Measurements from ENCODE around the gene PTH1R. TPM values are rescaled to one million over a fixed set of nuclear protein-coding genes. Genes with fewer than 3 reads are reported as not detected.

The PTH1R gene
- total RNA-seq, 2 donors from 2014 or later: 0.69 to 4.8 TPM

GRCh38 chr3:46914849-46915248 lies 37.3 kb downstream of the PTH1R start:
- no peak for TF ChIP-seq CTCF (conservative IDR thresholded peaks at IDR 0.05)
- WGBS, 2 experiments (ENCODE audit: insufficient coverage in 1 of 2, insufficient read length in 1 of 2): 92 to 96% methylated on average over 4 to 7 of the region's 7 CpGs
- Histone ChIP-seq H3K9me3 (ENCODE audit: control insufficient read depth, low read length) (peaks cover 23% of the 10 kb centered on the region), H3K36me3 (ENCODE audit: control insufficient read depth, insufficient read depth, low read length) (peaks cover 42% of the 10 kb centered on the region), H3K4me3 (ENCODE audit: low read length) (no peak overlapping the region), H3K27me3 (ENCODE audit: control insufficient read depth, insufficient read depth, low read length, poor library complexity, severe bottlenecking) (no peaks in the 10 kb centered on the region), H3K27ac (ENCODE audit: low read depth, low read length) (no peak overlapping the region), H3K9ac (ENCODE audit: extremely low read depth, low read length, poor library complexity, severe bottlenecking) (no peak overlapping the region), H3K4me1 (ENCODE audit: control insufficient read depth, insufficient read depth, low read length) (no peaks in the 10 kb centered on the region)
- Mint-ChIP-seq H3K4me1 (no peaks in the 10 kb centered on the region), H3K4me3 (no peak overlapping the region), H3K36me3 (ENCODE audit: low read depth) (peaks cover 35% of the 10 kb centered on the region), H3K27ac (no peak overlapping the region), H3K9me3 (peaks cover 18% of the 10 kb centered on the region), H3K27me3 (ENCODE audit: insufficient read depth) (no peaks in the 10 kb centered on the region)
- DNase-seq: no peak

- Histone ChIP-seq H3K9ac (ENCODE audit: extremely low read depth, low read length, poor library complexity, severe bottlenecking) (no peak overlapping the region), H3K9me3 (ENCODE audit: control insufficient read depth, low read length) (peaks cover 23% of the 10 kb centered on the region), H3K4me3 (ENCODE audit: low read length) (no peak overlapping the region), H3K27me3 (ENCODE audit: control insufficient read depth, insufficient read depth, low read length, poor library complexity, severe bottlenecking) (no peaks in the 10 kb centered on the region), H3K36me3 (ENCODE audit: control insufficient read depth, insufficient read depth, low read length) (peaks cover 47% of the 10 kb centered on the region), H3K27ac (ENCODE audit: low read depth, low read length) (no peak overlapping the region), H3K4me1 (ENCODE audit: control insufficient read depth, insufficient read depth, low read length) (no peaks in the 10 kb centered on the region)
- DNase-seq: no peak
- Mint-ChIP-seq H3K4me1 (no peaks in the 10 kb centered on the region), H3K27ac (no peak overlapping the region), H3K9me3 (peaks cover 18% of the 10 kb centered on the region), H3K36me3 (ENCODE audit: low read depth) (peaks cover 40% of the 10 kb centered on the region), H3K27me3 (ENCODE audit: insufficient read depth) (no peaks in the 10 kb centered on the region), H3K4me3 (no peak overlapping the region)
- 93 to 96% methylated on average over 8 of the region's 8 CpGs for WGBS, 2 experiments (ENCODE audit: insufficient coverage in 1 of 2, insufficient read length in 1 of 2)
- no peak for TF ChIP-seq CTCF (conservative IDR thresholded peaks at IDR 0.05)
Observed at GRCh38 chr3:46915297-46915822, 37.8 kb downstream of the PTH1R start.

GRCh38 chr3:46916278-46916677 lies 38.8 kb downstream of the PTH1R start:
- H3K27me3 Mint-ChIP-seq (ENCODE audit: insufficient read depth): no peaks in the 10 kb centered on the region
- 67 to 88% methylated on average over 1 of the region's 1 CpG for WGBS, 2 experiments (ENCODE audit: insufficient coverage in 1 of 2, insufficient read length in 1 of 2)
- Histone ChIP-seq H3K36me3 (ENCODE audit: control insufficient read depth, insufficient read depth, low read length) (peaks cover 56% of the 10 kb centered on the region), H3K27ac (ENCODE audit: low read depth, low read length) (no peak overlapping the region), H3K4me3 (ENCODE audit: low read length) (no peak overlapping the region), H3K4me1 (ENCODE audit: control insufficient read depth, insufficient read depth, low read length) (no peaks in the 10 kb centered on the region), H3K27me3 (ENCODE audit: control insufficient read depth, insufficient read depth, low read length, poor library complexity, severe bottlenecking) (no peaks in the 10 kb centered on the region), H3K9ac (ENCODE audit: extremely low read depth, low read length, poor library complexity, severe bottlenecking) (no peak overlapping the region), H3K9me3 (ENCODE audit: control insufficient read depth, low read length) (peaks cover 23% of the 10 kb centered on the region)
- DNase-seq: no peak
- no peak overlapping the region for H3K27ac Mint-ChIP-seq
- H3K4me3 Mint-ChIP-seq: no peak overlapping the region
- peaks cover 18% of the 10 kb centered on the region for H3K9me3 Mint-ChIP-seq
- no peak for TF ChIP-seq CTCF (conservative IDR thresholded peaks at IDR 0.05)
- H3K4me1 Mint-ChIP-seq: no peaks in the 10 kb centered on the region
- H3K36me3 Mint-ChIP-seq (ENCODE audit: low read depth): peaks cover 48% of the 10 kb centered on the region
